Measurements from ENCODE around the gene SASH3. TPM values are rescaled to one million over a fixed set of nuclear protein-coding genes. Genes with fewer than 3 reads are reported as not detected.
"Not testable (repeated sequence)": the region's sequence is repeated elsewhere in the genome, so short reads cannot be mapped to it uniquely, and the experiment has no call there.

SASH3 gene
- not detected in 2 replicates for total RNA-seq

DNA sequence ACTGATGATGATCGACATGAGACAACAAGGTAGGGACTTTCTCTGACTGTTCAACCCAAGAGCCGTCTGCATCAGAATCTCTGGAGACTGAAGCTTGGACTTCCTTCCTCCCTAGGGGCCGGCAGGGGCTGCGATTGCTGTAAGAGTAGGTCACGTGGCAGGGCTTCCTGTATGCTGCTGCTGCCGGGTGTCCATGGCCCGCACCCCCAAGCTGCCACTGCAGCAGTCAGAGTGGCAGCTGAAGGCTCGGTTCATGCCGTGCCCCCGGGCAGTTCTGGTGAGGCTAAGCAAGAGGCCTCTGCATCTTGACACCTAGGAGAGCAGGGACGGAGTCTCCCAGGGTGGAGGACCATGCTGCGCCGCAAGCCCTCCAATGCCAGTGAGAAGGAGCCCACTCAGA is at the start of gene SASH3:
Gene SASH3, plus strand, starts transcription at position 203 of the 400 bp plus-strand sequence. Its CDS starts 149 bp downstream, at position 352.
- no peak for DNase-seq (ENCODE audit: extremely low read depth, low read depth, low spot score)

DNA sequence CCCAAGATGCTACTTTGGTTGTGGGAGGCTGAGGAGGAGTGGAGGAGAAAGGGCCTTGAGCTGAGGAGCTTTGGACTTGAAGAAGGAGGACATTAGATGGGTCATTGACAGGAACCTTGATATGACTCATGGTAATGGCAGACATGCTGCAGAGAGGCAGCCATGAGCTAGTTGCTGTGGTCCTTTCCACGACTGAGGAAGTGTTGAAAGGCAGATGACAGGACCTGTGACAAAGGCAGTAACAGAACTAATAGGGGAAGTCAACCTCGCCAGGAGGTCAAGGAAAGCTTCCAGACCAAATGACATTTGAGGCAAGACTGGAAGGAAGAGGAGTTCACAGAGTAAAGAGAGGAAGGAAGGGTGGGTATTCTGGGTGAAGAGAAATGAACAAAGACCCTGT is 48.5 kb upstream of the SASH3 start:
- no peak for DNase-seq (ENCODE audit: extremely low read depth, low read depth, low spot score)

DNA sequence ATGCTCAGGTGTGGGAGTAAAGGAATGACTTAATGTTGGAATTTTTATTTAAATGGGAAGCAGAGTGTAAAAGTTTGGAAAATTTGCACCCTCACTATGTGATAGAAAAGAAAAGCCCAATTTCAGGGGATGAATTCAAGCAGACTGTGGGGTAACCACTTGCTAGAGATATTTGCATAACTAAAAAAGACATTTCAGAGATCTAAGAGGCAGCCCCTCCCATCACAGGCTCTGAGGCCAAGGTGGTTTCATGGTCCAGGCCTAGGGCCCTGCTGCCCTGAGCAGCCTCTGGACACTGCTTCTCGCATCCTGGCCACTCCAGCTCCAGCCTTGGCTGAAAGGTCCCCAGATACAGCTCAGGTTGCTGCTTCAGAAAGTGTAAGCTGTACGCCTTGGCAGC is 46.9 kb upstream of the SASH3 start:
- no peak for DNase-seq (ENCODE audit: extremely low read depth, low read depth, low spot score)

DNA sequence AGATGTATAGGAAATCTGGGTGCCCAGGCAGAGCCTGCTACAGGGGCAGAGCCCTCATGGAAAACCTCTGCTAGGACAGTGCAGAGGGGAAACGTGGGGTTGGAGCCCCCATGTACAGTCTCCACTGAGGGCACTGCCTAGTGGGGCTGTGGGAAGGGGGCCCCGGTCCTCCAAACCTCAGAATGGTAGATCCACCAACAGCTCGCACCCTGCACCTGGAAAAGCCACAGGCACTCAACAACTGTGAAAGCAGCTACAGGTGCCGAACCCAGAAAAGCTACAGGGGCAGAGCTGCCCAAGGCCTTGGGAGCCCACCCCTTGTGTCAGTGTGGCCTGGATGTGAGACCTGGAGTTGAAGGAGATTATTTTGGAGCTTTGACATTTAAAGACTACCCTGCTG is 46.4 kb upstream of the SASH3 start:
- DNase-seq (ENCODE audit: extremely low read depth, low read depth, low spot score), result no peak

DNA sequence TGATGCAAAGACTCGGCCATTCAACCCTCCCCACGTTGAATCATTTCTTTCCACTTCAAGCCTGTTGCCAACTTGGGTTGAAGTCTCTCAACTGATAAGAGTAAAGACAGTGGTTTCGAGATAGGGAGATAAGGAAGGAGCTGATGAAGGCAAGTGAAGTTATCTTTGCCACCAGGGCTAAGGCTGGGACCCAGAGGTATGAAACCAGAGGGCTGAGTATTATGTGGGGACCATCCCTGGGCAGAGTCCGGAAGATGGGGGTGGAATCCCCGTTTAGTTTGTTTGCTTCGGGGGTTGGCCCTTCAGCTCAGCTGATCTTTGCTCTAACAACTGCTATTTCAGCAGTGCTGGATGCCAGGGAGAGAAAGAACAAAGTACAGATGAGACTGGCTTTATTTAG is 43.3 kb upstream of the SASH3 start:
- DNase-seq (ENCODE audit: extremely low read depth, low read depth, low spot score), result no peak

DNA sequence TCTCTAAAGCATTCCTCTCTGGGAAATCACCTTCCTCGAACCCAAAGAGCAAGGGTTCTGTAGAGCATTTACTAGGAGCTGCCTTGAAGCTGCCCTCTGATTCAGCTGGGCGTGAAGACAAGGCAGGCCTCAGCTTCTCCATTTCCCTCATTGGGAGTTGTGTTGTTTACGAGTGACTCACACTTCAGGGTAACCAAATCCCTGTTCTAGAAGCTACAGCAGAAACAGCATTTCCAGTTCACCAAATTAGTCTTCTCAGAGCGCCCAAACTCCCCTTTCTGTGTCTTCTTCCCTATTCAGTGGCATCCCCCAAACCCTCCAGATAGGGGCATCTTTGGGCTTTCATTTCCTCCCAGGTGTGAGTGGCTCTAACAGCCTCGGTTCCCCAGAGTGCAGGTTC is 41.8 kb upstream of the SASH3 start:
- DNase-seq (ENCODE audit: extremely low read depth, low read depth, low spot score), result no peak

DNA sequence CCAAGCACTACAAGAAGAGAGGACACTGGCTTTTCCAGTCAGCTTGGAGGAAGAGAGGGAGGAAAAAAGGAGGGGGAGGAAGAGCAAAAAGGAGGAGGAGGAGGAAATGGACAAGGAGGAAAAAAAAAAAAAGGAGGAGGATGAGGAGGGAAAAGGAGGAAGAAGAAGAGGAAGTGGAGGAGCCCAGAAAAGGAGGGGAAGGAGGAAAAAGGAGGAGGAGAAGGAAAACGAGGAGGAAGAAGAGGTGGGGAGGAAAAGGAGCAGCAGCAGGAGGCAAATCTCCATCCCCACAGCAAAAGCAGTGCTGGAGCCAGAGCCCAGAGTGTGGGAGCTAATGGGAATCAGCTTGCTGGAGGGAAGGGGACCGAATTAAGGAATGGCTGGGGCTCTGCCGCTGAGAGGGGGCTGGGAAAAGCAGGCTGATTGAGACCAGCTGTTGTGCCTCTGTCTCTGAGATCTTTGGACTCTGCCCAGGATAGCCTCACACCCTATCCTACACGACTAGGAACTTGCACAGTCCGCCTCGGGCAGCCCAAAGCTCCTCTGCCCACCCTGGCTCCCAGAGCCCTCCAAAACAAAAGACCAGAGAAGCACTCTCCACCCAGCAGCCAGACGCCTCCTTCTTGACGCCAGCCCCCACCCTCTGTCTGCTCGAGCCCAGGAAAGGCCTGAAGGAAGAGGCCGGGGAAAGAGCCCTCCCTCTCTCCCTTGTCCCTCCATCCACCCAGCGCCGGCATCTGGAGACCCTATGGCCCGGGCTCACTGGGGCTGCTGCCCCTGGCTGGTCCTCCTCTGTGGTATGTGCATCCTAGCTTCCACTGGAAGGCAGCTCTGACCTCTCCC is 41.1 kb upstream of the SASH3 start, which contains the start of gene XPNPEP2:
Gene XPNPEP2, plus strand, starts transcription at position 514 of the 843 bp plus-strand sequence. Its CDS starts 235 bp downstream, at position 749.
- no peak for DNase-seq (ENCODE audit: extremely low read depth, low read depth, low spot score)

DNA sequence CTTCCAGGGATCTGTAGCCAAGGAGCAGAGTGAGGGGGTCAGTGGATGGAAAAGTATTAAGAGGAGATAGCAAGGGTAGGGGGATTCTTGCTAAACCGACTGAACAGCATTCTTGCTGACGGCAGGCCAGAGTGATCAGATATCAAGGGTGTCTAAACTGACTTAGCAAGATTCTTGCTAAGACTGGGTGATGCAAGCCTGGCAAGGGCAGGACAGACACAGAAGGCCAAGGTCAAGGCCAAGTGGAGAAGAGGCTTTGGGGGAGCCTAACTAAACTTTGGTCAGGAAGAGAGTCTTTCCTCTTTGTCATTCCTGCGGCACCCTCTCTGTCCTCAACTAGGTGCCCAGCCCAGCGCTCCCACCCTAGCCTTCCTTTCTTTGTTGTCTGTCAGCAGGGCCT is 40.2 kb upstream of the SASH3 start:
- DNase-seq (ENCODE audit: extremely low read depth, low read depth, low spot score), result no peak

DNA sequence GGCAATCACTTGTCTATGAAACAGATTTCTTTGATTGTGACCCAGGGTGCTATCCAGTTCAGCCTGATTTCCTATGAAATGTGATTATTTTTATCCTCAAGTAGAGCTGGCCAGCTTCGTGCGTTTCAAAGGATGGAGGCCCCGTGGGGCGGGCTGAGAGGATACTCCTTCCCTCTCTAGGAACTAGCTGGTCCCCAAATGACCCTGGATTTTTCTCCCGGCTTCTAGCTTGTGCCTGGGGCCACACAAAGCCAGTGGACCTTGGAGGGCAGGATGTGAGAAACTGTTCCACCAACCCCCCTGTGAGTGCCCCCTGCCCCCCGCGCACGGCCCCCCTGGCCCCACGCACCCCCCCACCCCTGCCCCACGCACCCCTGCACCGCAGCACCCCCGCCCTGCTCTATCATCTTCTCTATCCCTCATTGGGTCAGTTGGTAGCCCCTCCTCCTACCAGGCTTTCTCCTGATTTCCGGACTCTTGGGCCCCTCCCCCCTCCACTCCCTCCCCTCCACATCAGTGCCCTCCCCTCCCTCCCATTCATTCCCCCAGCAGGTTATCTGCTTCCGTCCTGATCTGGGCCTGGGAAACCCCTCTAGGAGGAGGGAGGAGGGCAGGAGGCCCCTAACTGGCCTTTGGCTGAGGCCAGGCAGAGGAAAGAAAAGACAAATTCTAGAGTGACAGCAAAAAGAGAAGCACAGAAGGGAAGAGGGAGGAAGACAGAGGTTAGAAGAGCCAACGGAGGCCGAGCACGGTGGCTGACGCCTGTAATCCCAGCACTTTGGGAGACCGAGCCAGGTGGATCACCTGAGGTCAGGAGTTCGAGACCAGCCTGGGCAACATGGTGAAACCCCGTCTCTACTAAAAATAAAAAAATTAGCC is 37.6 kb upstream of the SASH3 start:
- no peak for DNase-seq (ENCODE audit: extremely low read depth, low read depth, low spot score)

DNA sequence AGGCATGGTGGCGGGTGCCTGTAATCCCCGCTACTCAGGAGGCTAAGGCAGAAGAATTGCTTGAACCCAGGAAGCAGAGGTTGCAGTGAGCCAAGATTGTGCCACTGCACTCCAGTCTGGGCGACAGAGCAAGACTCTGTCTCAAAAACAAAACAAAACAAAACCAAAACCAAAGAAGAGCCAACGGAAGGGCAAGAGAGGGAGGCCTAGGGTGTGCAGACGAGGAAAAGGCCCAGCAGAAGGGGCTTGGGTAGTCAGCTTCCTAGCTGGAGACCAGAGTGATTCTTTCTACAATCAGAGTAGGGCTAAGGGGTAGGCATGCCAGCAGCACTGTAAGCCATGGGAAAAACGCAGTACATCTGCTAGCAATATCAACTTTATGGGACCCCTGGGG is 37.0 kb upstream of the SASH3 start:
- DNase-seq (ENCODE audit: extremely low read depth, low read depth, low spot score), result not testable (repeated sequence)

DNA sequence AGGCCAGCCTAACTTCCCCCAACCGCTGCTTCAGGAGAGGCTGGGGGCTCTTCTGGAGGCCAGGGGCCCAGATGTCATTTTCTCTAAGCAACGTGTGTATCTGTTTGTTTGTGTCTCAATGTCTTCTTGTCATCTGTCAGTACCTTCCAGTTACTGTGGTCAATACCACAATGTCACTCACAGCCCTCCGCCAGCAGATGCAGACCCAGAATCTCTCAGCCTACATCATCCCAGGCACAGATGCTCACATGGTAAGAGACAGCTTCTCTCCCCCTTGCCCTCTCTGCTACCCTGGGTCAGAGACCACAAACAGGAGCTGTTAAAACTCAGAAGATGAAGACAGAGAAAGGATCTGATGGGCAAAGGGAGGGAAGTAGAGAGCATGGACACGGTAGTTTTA is 35.9 kb upstream of the SASH3 start:
- DNase-seq (ENCODE audit: extremely low read depth, low read depth, low spot score), result no peak

DNA sequence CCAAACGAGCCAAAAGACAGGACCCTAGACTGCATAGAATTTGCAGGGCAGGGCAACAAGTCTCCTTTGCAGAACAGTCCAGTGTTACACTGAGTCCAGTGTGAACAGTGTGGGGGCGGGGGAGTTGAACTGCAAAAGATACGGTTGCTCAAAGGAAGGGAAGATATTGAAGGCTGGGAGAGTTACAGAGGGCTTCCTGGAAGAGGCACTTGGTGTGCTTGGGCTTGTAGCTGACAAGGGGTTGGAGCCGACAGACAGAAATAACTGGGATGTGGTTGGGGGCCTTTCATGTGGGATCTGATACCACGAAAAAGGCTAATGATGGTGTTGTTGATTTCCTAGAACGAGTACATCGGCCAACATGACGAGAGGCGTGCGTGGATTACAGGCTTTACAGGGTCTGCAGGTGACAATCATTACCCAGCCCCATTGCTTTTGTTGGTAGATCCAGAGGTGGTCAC is 34.9 kb upstream of the SASH3 start:
- no peak for DNase-seq (ENCODE audit: extremely low read depth, low read depth, low spot score)

DNA sequence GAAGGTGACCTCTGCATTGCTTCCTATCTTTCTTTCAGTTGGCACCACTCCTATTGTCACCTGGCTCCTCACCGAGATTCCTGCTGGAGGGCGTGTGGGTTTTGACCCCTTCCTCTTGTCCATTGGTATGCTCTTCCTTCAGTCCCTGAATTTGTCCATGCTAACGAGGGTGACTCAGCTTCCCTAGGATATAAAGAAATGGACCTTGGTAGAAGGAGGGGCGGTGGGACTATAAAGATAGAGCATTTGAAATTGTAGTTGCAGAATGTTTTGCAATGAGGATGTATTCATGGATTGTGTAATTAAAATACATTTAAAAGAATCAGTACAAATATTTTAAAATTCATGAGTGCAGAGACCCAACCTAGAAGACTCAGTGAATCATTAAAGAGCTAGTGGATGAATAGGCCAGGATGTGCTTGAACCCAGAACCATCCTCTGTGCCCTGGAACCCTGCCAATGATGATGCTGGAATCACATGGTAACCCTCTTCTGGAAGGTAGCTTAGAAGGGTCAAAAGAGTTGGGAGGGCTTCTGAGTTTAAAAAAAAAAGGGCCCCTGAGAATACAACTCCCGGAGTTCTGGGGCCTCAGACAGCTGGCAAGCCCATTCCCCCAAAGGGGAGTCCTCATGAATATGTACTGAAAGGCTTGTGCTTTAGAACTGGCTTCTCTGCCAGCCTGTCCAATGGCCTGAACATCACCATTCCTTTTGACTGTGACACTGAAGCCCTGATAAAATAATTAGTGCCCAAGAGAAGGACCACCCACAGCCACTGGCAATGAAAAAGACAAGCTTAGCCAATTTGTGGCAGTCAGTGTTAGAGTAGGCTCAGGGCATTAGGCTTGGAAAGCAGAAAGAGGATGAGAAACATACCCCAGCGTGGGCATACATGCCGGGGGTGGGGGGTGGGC is 32.9 kb upstream of the SASH3 start:
- no peak for DNase-seq (ENCODE audit: extremely low read depth, low read depth, low spot score)

DNA sequence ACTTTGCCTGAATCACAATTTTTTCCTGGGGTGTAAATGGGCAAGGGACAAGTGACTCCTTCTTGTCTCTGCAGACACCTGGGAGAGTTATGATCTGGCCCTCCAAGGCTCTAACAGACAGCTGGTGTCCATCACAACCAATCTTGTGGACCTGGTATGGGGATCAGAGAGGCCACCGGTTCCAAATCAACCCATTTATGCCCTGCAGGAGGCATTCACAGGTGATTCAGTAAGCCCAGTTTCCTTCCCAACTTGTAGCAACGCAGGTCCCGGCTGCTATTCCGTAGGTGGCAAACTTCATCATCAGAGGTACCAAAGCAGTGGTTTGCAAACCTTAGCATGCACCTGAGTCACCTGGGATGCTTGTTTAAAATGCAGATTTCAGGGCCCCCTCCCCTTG is 32.2 kb upstream of the SASH3 start:
- no peak for DNase-seq (ENCODE audit: extremely low read depth, low read depth, low spot score)

DNA sequence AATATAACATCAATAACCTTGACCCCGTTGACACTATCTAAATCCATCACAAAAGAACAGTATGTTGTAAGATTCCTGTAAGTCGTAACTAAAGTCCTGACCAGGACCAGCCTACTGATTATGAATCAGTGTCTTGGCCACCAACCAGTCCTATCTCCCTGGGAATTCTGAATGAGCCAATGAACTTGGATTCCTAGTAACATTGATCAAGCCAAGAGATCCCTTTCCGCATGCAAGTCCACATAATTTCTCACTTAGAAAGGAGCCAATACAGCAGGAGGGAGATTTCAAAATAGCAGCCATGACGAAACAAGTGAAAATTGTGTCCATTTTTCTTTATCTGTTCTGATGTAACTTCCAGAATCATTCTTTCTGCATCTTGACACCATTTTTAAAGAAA is 31.4 kb upstream of the SASH3 start:
- DNase-seq (ENCODE audit: extremely low read depth, low read depth, low spot score), result no peak

DNA sequence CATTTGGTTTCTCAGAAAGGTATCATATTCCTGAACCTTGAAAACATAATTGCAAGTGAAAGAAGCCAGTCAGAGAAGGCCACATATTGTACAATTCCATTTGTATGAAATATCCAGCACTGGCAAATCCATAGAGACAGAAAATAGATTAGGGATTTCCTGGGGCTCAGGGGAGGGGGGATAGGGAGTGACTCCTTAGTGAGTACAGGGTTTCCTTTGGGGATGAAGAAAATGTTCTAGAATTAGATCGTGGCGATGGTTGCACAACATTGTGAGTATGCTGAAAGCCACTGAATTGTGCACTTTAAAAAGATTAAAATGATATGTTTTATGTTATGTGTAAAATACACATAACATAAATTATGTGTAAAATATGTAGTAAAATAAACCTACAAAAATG is 30.7 kb upstream of the SASH3 start:
- no peak for DNase-seq (ENCODE audit: extremely low read depth, low read depth, low spot score)

DNA sequence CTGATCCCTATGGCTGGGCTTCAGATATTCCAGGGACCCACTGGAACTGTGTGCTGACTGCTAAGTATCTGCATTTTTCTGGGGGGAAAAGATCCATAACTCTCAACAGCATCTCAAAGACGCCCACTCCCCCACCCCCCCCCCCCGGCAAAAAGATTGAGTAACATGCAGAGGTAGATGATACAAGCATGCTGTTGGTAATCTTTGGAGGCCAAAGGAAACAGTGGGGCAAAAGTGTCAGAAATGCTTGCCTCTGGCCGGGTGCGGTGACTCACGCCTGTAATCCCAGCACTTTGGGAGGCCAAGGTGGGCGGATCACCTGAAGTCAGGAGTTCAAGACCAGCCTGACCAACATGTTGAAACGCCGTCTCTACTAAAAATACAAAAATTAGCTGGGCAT is 28.8 kb upstream of the SASH3 start:
- no peak for DNase-seq (ENCODE audit: extremely low read depth, low read depth, low spot score)

DNA sequence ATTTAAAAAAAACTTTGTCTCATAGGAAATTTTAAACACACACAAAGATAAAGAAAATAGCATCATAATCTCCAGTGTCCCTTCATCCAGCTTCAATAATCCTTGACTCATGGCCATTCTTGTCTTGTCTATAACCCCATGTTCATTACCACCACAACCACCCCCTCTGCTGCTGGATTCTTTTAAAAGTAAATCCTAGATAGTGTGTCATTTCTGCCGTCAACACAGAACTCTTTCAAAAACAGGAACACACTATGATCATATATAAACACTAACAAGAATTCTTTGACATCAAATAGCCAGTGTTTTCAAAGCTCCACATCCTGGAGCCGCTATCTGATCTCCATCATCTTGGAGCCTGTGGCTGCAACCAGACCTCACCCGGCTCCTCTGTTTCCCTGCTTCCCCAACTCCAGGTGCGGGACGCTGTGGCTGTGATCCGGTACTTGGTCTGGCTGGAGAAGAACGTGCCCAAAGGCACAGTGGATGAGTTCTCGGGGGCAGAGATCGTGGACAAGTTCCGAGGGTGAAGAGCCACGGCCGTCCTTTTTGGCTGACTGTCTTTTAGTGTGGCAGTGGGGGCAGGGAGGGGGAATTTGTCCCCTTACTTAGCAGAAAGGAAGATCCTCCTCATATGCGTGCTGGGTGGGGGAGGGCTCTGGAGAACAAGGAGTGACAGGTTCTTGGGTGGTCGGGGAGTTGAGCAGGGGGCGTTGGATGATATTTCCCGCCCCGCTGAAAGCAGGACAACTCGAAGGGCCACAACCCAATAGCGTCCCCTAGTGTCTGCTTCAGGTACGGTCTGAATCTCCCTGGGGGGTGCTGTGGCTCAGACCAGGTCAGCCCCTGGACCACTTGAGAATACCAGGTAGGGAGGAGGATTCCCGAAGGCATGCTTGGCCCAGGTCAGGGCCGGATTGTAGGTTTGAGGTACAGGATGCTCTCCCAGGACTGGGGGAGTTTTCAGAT is 25.4 kb upstream of the SASH3 start:
- DNase-seq (ENCODE audit: extremely low read depth, low read depth, low spot score), result no peak
